ENCODE measurements around the gene ENTHD1. TPM values are rescaled to one million over a fixed set of nuclear protein-coding genes. Genes with fewer than 3 reads are reported as not detected.

Gene ENTHD1
- total and polyA plus RNA-seq, 9 of the 15 experiments (the other 6 are each of a cell fraction or from before 2014, with no cell fraction given) = 0.13 to 0.98 (median 0.35) TPM

DNA sequence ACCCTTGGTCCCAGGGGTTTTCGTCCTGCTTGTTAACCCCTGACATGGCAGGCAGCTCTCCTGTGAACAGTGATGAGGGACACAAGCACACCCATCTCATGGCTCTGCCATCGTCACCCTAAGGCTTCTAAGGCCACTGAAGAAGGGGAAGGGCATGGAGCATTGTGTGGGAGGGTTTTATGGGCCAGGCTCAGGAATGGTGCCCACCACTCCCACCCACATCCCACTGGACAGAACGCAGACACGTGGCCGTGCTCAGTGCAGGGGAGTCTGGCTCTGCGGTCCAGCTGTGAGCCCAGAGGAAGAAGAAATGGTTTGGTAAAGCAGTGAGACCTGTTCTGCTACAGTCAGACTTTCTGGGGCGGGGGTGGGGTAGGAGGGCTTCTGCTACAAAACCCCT is 193.0 kb downstream of the ENTHD1 start:
- intact Hi-C loops (cut with micrococcal nuclease) (no loop called here), in situ Hi-C loops (cut with MboI) (no loop called here)
- no peak for TF ChIP-seq CREB5 (CRISPR knock-in tag; IDR thresholded peaks at IDR 0.05)
- no peak for TF ChIP-seq SRSF9 (IDR thresholded peaks at IDR 0.05; ENCODE audit: borderline replicate concordance, low read depth, low read length)
- Histone ChIP-seq H2AFZ (ENCODE audit: low read depth, low read length) (no peak overlapping the region), H3K9ac (ENCODE audit: insufficient read depth in 1 of 2, low read depth in 2 of 2, low read length in 2 of 2) (peak overlapping the region in 1 of 2 experiments; percentile 45; a peak in 2 of 4 replicates), H3K4me1 (replicated peaks in 1 of 2; ENCODE audit: control insufficient read depth in 2 of 2, insufficient read depth in 2 of 2, low read length in 2 of 2) (peaks cover 2 to 28% of the 10 kb centered on the region in 2 experiments; a peak in 2 of 5 replicates), H3K27me3 (ENCODE audit: control insufficient read depth in 2 of 2, insufficient read depth in 2 of 2, low read length in 2 of 2) (no peaks in the 10 kb centered on the region), H3K27ac (ENCODE audit: extremely low read depth, low read depth, low read length) (no peak overlapping the region), H4K20me1 (replicated peaks; ENCODE audit: control insufficient read depth, insufficient read depth, low read length) (no peaks in the 10 kb centered on the region), H3K9me1 (ENCODE audit: control insufficient read depth, insufficient read depth, low read length) (no peaks in the 10 kb centered on the region), H3K36me3 (ENCODE audit: control insufficient read depth, insufficient read depth, low read length) (no peaks in the 10 kb centered on the region), H3K4me3 (no peak overlapping the region), H3K79me2 (ENCODE audit: control insufficient read depth, insufficient read depth, low read length) (no peaks in the 10 kb centered on the region), H3K4me2 (ENCODE audit: insufficient read depth, low read length) (no peak overlapping the region), H3K9me3 (replicated peaks; ENCODE audit: control insufficient read depth, insufficient read depth, low read depth, low read length) (no peaks in the 10 kb centered on the region)
- no peak for DNase-seq (ENCODE audit: extremely low read depth in 1 of 4, low spot score in 3 of 4)
- WGBS (ENCODE audit: insufficient coverage, low coverage, missing lambda C conversion rate) = 83% methylated on average over 5 of the region's 7 CpGs
- POLR2A ChIA-PET = interaction anchor here (0.6 kb wide), 1 partner anchor 9 kb away, joined by 4 read pairs; no protein-coding TSS in a partner anchor
- no TSS peak for BruUV-seq (replicated peaks)
- no peak for FAIRE-seq
- CTCF ChIA-PET (ENCODE audit: low intra/inter-chr PET ratio) = no interaction called here
- no peak for ATAC-seq

- ATAC-seq (no peak), DNase-seq (ENCODE audit: extremely low read depth in 1 of 4, low spot score in 3 of 4) (no peak), FAIRE-seq (no peak)
- no peak overlapping the region for H3K27ac ChIP-seq (ENCODE audit: extremely low read depth, low read depth, low read length)
- ChIA-PET CTCF (ENCODE audit: low intra/inter-chr PET ratio) (no interaction called here), POLR2A (interaction anchor here (0.6 kb wide), 1 partner anchor 817 kb away, joined by 3 read pairs; no protein-coding TSS in a partner anchor)
- 59% methylated on average over 16 of the region's 19 CpGs for WGBS (ENCODE audit: insufficient coverage, low coverage, missing lambda C conversion rate)
- no peak overlapping the region for H3K4me2 ChIP-seq (ENCODE audit: insufficient read depth, low read length)
- no peaks in the 10 kb centered on the region for H3K27me3 ChIP-seq (ENCODE audit: control insufficient read depth in 2 of 2, insufficient read depth in 2 of 2, low read length in 2 of 2)
- no peaks in the 10 kb centered on the region for H4K20me1 ChIP-seq (replicated peaks; ENCODE audit: control insufficient read depth, insufficient read depth, low read length)
- no peaks in the 10 kb centered on the region for H3K9me1 ChIP-seq (ENCODE audit: control insufficient read depth, insufficient read depth, low read length)
- no peaks in the 10 kb centered on the region for H3K79me2 ChIP-seq (ENCODE audit: control insufficient read depth, insufficient read depth, low read length)
- intact Hi-C loops (cut with micrococcal nuclease) (no loop called here), in situ Hi-C loops (cut with MboI) (no loop called here)
- no TSS peak for BruUV-seq (replicated peaks)
- no peak overlapping the region for H3K4me3 ChIP-seq
- peak overlapping the region in 1 of 2 experiments; percentile 45; a peak in 1 of 4 replicates for H3K9ac ChIP-seq (ENCODE audit: insufficient read depth in 1 of 2, low read depth in 2 of 2, low read length in 2 of 2)
- peaks cover 2 to 29% of the 10 kb centered on the region in 2 experiments; a peak in 2 of 5 replicates for H3K4me1 ChIP-seq (replicated peaks in 1 of 2; ENCODE audit: control insufficient read depth in 2 of 2, insufficient read depth in 2 of 2, low read length in 2 of 2)
- H3K9me3 ChIP-seq (replicated peaks; ENCODE audit: control insufficient read depth, insufficient read depth, low read depth, low read length) = no peaks in the 10 kb centered on the region
- no peak overlapping the region for H2AFZ ChIP-seq (ENCODE audit: low read depth, low read length)
- no peaks in the 10 kb centered on the region for H3K36me3 ChIP-seq (ENCODE audit: control insufficient read depth, insufficient read depth, low read length)
- TF ChIP-seq DDX20 (tag; IDR thresholded peaks at IDR 0.05; ENCODE audit: low read depth) (no peak), NFIX (CRISPR knock-in tag; IDR thresholded peaks at IDR 0.05; ENCODE audit: low read depth) (no peak), HSF4 (CRISPR knock-in tag; IDR thresholded peaks at IDR 0.05; ENCODE audit: borderline replicate concordance) (no peak), TAF7 (tag; IDR thresholded peaks at IDR 0.05) (no peak), HMGN3 (IDR thresholded peaks at IDR 0.05; ENCODE audit: borderline replicate concordance, extremely low read depth, insufficient read length, low read depth, low read length) (no peak), HDAC6 (IDR thresholded peaks at IDR 0.05; ENCODE audit: low read depth, low read length) (no peak), MIER1 (IDR thresholded peaks at IDR 0.05; ENCODE audit: low read depth) (no peak)
- TF ChIP-seq, protein P1, sequence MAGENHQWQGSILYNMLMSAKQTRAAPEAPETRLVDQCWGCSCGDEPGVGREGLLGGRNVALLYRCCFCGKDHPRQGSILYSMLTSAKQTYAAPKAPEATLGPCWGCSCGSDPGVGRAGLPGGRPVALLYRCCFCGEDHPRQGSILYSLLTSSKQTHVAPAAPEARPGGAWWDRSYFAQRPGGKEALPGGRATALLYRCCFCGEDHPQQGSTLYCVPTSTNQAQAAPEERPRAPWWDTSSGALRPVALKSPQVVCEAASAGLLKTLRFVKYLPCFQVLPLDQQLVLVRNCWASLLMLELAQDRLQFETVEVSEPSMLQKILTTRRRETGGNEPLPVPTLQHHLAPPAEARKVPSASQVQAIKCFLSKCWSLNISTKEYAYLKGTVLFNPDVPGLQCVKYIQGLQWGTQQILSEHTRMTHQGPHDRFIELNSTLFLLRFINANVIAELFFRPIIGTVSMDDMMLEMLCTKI (IDR thresholded peaks at IDR 0.05; ENCODE audit: partially characterized antibody) = no peak
Observed at GRCh38 chr22:39699631-39700360, 193.8 kb downstream of the ENTHD1 start.

All from K562 (cell line).